ENCODE measurements around the gene HMCN1. TPM values are rescaled to one million over a fixed set of nuclear protein-coding genes. Genes with fewer than 3 reads are reported as not detected.

Gene HMCN1
- total and polyA plus RNA-seq, 2 experiments from 2014 or later = 1.6 to 8.7 TPM

GRCh38 chr1:185987611-185988321, 253.6 kb downstream of the HMCN1 start (continued):
- TF ChIP-seq REST (IDR thresholded peaks at IDR 0.05; ENCODE audit: unreplicated experiment) (no peak), JUNB (IDR thresholded peaks at IDR 0.05; ENCODE audit: unreplicated experiment) (no peak), ZNF331 (CRISPR knock-in tag; IDR thresholded peaks at IDR 0.05; ENCODE audit: low read depth) (no peak), ETS1 (IDR thresholded peaks at IDR 0.05) (no peak), CTCF (conservative IDR thresholded peaks at IDR 0.05; ENCODE audit: low read depth in 2 of 2) (no peak), POLR2AphosphoS5 (IDR thresholded peaks at IDR 0.05; ENCODE audit: low read depth) (no peak), EZH2phosphoT487 (IDR thresholded peaks at IDR 0.05; ENCODE audit: unreplicated experiment) (no peak), EZH2 (IDR thresholded peaks at IDR 0.05; ENCODE audit: low read depth, unreplicated experiment) (no peak), ZNF114 (CRISPR knock-in tag; IDR thresholded peaks at IDR 0.05) (no peak)

- H3K4me2 ChIP-seq = no peak overlapping the region
- H3K27ac ChIP-seq (ENCODE audit: low read depth) = no peak overlapping the region
- Mint-ChIP-seq H3K9me3 (no peaks in the 10 kb centered on the region), H3K4me1 (no peaks in the 10 kb centered on the region), H3K36me3 (ENCODE audit: low read depth) (no peaks in the 10 kb centered on the region), H3K27me3 (ENCODE audit: insufficient read depth, low read depth, poor library complexity) (peaks cover 1% of the 10 kb centered on the region), H3K4me3 (no peak overlapping the region), H3K27ac (no peak overlapping the region)
- no peak for TF ChIP-seq REST (IDR thresholded peaks at IDR 0.05; ENCODE audit: unreplicated experiment)
- TF ChIP-seq CREB1 (CRISPR knock-in tag; IDR thresholded peaks at IDR 0.05; ENCODE audit: low read depth) = no peak
- TF ChIP-seq ETS1 (IDR thresholded peaks at IDR 0.05) = no peak
- no peaks in the 10 kb centered on the region for H3K36me3 ChIP-seq (ENCODE audit: insufficient read depth)
- no peaks in the 10 kb centered on the region for H3K4me1 ChIP-seq (ENCODE audit: insufficient read depth)
- DNase-seq (ENCODE audit: low spot score) (no peak), ATAC-seq (no peak)
- H2AFZ ChIP-seq = no peak overlapping the region
- H3K27me3 ChIP-seq (ENCODE audit: insufficient read depth) = no peaks in the 10 kb centered on the region
- H3K79me2 ChIP-seq (replicated peaks; ENCODE audit: insufficient read depth) = no peaks in the 10 kb centered on the region
- no peaks in the 10 kb centered on the region for H4K20me1 ChIP-seq (replicated peaks; ENCODE audit: insufficient read depth)
- peaks cover under 1% of the 10 kb centered on the region; the same call in 1 of the 2 replicates for H3K9me2 ChIP-seq (ENCODE audit: insufficient read depth)
- H3F3A ChIP-seq (replicated peaks; ENCODE audit: low read depth) = no peaks in the 10 kb centered on the region
- no peak overlapping the region for H3K4me3 ChIP-seq
Observed at GRCh38 chr1:185990565-185990964, 256.4 kb downstream of the HMCN1 start.
